GM12892 (cell line): ENCODE measurements around the gene PDGFRB.

Experiments
- DNase-seq: peaks from one replicate; pipeline ENCODE4 v3.0.0; 2011; ENCODE audit not compliant: insufficient read length
- FAIRE-seq: peaks from 2 replicates; lab custom pipeline; 2011; peaks lifted over from hg19 to GRCh38; lab: Jason Lieb, UNC
- POLR2A ChIP-seq: IDR thresholded peaks from 2 replicates; pipeline ENCODE4 v1.6.1; 2011; ENCODE audit warnings: low read depth, low read length, control low read depth
- POLR2AphosphoS5 ChIP-seq: IDR thresholded peaks from 2 replicates; pipeline ENCODE4 v1.6.1; 2011; ENCODE audit warnings: low read depth, low read length, control low read depth
- TAF1 ChIP-seq: IDR thresholded peaks from 2 replicates; pipeline ENCODE4 v1.6.1; 2011; ENCODE audit warnings: low read depth, mild to moderate bottlenecking, control low read depth, low read length, borderline replicate concordance

The PDGFRB gene

DNA sequence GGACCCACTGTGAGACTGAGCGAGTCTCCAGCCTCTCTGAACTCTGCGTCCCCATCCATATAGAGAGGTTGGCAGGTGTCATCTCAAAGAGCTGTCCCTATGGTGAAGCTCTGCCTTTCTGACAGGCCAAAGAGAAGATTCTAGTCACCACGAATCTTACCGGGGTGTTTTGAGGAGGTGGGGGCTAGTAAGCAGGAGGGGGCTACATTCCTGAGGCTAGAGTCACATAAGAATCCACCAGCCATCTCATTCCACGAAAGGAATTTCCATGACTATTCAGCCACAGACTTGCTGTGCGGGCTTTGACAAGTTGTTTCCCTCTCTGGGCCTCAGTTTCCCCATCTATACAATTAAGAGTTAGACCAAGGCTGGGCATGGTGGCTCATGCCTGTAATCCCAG is 16.3 kb downstream of the PDGFRB start:
- FAIRE-seq (no peak), DNase-seq (no peak)
- TF ChIP-seq POLR2A (no peak), TAF1 (no peak), POLR2AphosphoS5 (no peak)

DNA sequence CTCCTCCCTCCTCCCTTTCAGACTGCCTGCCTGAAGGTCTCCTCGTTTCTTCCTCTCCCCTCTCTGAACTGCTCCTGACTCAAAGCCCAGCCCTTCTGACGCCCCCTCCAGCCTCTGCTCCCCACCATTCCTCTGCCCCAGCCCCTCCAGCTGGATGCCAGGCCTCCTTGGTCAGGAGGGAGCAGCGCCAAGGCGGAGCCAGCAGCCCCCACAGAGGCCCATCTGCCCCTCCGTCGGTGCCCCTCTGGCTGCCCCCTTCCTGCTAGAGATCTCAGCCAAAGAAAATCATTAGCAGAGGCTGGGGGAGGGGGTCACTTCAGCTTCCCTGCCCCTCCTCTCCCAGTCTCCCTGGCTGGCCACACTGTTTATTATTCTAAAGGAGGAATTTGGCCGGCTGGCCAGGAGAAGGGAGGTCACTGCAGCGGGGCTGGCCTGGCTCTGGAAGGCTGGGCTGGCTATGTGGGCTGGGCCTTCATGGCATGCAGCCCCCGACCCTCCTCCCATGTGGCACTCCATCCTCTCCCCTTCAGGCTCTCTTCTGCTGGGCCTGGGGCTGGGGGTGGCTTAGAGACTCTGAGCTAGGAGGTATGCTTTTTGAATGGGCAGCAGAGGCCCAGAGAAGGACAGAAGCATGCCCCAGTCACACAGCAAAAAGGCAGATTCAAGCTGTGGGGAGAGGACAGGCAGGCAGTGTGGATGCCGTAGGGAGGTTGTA is 16.9 kb downstream of the PDGFRB start:
- no peak for FAIRE-seq
- no peak for TF ChIP-seq POLR2A
- no peak for TF ChIP-seq TAF1
- DNase-seq: no peak

GRCh38 chr5:150137997-150138396 is 17.6 kb downstream of the PDGFRB start:
- no peak for FAIRE-seq

DNA sequence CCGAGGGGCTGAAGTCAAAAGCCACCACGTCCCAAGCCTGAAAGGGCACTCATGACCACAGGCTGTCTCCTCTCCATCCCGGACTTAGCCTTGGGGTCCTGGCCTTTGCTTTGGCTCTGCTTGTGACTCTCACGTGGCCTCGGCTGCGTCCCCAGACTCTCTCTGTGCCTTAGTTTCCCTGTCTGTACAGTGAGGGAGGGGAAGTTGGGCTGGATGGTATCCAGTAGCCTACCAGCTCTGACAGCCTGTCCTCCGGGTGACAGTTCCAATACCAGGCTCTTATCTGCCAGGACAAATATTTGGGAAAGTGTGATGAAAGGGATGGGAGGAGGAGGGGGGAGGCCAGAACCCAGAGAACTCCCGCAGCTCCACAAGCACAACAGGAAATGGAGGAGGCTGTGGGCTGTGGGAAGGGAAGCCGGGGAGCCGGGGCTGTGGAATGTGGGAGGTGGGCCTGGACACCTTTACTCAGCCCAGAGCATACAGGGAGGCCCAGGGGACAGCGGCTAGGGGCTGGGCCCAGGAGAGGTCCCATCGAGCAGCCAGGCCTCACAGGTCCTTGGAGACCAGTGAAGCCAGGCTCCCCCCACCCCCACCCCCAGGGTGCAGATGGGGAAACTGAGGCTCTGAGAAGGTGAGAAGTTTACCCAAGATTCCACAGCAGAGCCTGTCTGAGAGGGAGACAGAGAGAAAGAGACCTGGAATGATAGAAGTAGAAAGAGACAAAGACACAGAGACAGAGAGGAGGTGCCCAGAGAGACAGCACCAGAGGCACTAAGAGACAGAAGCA is 18.3 kb downstream of the PDGFRB start:
- FAIRE-seq: no peak
- TF ChIP-seq TAF1 (no peak), POLR2AphosphoS5 (no peak), POLR2A (no peak)
- DNase-seq: no peak

More at GRCh38 chr5:150137997-150138396, 17.6 kb downstream of the PDGFRB start:
- no peak for DNase-seq
- TF ChIP-seq TAF1: no peak
- TF ChIP-seq POLR2AphosphoS5: no peak
- no peak for TF ChIP-seq POLR2A

GRCh38 chr5:150136305-150137167 is 19.1 kb downstream of the PDGFRB start:
- TF ChIP-seq POLR2A (no peak), POLR2AphosphoS5 (no peak), TAF1 (no peak)
- FAIRE-seq (no peak), DNase-seq (no peak)

DNA sequence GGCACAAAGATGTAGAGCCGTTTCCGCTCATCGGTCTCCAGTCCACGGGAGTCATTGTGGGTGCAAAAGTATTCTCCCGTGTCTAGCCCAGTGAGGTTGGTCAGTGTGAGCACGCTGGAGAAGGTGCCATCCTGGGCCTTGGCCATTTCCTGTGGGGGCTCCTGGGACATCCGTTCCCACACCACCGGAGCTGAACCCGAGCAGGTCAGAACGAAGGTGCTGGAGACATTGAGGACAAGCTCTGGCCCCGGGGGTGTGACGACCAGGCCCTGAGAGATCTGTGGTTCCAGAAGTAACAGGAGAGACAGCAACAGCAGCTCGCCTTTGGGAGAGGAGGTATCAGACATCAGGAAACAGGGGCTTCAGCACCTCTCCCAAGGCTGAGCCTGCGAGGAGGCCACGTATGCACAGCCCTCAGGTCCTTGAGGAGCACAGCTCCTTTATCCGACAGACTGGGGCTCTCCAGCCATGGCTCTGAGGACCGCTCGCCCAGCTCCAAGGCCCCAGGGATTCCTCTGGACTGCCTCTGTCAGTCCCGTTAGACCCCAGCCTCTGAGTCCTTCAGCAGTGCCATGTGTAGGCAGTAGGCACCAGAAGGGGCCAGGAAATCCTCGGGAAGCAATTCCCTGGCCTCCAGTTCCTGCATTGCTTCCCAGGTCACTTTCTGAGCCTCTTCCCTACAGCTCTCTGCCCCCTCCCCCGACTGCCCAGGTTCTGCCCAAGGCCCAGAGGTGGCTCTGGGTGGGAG is 19.9 kb downstream of the PDGFRB start:
- FAIRE-seq (no peak), DNase-seq (no peak)
- no peak for TF ChIP-seq POLR2A
- no peak for TF ChIP-seq TAF1
- TF ChIP-seq POLR2AphosphoS5: no peak

GRCh38 chr5:150134198-150134588 is 21.5 kb downstream of the PDGFRB start:
- TF ChIP-seq TAF1 (no peak), POLR2AphosphoS5 (no peak), POLR2A (no peak)
- DNase-seq (no peak), FAIRE-seq (no peak)

- no peak for DNase-seq
- FAIRE-seq: no peak
- no peak for TF ChIP-seq POLR2A
- TF ChIP-seq POLR2AphosphoS5: no peak
- no peak for TF ChIP-seq TAF1
Measured at GRCh38 chr5:150133581-150134197, 22.0 kb downstream of the PDGFRB start.

GRCh38 chr5:150132740-150133139 is 22.9 kb downstream of the PDGFRB start:
- DNase-seq (no peak), FAIRE-seq (no peak)
- no peak for TF ChIP-seq POLR2AphosphoS5
- no peak for TF ChIP-seq POLR2A
- no peak for TF ChIP-seq TAF1

GRCh38 chr5:150131978-150132694 is 23.5 kb downstream of the PDGFRB start:
- no peak for DNase-seq
- TF ChIP-seq POLR2A: no peak
- no peak for TF ChIP-seq TAF1
- TF ChIP-seq POLR2AphosphoS5: no peak
- no peak for FAIRE-seq

- FAIRE-seq: no peak
- DNase-seq: no peak
- TF ChIP-seq TAF1 (no peak), POLR2A (no peak), POLR2AphosphoS5 (no peak)
Measured at GRCh38 chr5:150131461-150131860, 24.2 kb downstream of the PDGFRB start.
